ENCODE data around the gene DUOX2.

- TF ChIP-seq EZH2 (IDR thresholded peaks at IDR 0.05; ENCODE audit: low read depth), result no peak
- TF ChIP-seq, protein P1, sequence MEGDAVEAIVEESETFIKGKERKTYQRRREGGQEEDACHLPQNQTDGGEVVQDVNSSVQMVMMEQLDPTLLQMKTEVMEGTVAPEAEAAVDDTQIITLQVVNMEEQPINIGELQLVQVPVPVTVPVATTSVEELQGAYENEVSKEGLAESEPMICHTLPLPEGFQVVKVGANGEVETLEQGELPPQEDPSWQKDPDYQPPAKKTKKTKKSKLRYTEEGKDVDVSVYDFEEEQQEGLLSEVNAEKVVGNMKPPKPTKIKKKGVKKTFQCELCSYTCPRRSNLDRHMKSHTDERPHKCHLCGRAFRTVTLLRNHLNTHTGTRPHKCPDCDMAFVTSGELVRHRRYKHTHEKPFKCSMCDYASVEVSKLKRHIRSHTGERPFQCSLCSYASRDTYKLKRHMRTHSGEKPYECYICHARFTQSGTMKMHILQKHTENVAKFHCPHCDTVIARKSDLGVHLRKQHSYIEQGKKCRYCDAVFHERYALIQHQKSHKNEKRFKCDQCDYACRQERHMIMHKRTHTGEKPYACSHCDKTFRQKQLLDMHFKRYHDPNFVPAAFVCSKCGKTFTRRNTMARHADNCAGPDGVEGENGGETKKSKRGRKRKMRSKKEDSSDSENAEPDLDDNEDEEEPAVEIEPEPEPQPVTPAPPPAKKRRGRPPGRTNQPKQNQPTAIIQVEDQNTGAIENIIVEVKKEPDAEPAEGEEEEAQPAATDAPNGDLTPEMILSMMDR (conservative IDR thresholded peaks at IDR 0.05), result no peak
These were observed 30.8 kb upstream of the DUOX2 start for GRCh38 chr15:45144775-45145174.
